Heart right ventricle (tissue), 16 donors: Measurements from ENCODE around the gene CAMK1D. TPM values are rescaled to one million over a fixed set of nuclear protein-coding genes. Genes with fewer than 3 reads are reported as not detected.

Source experiments
- ATAC-seq, 8 donors: fragments of 200-7000 bp; cut with Tn5 transposase; one replicate each; pipeline ENCODE4 v1.9.1; 2020; ENCODE audit warnings: mild to moderate bottlenecking in 8 of 8, moderate library complexity in 8 of 8, moderate number of reproducible peaks in 1 of 8
- DNase-seq, 2 donors: peaks; one replicate each; pipeline ENCODE4 v3.0.0-alpha.2; 2020
- H3K27ac ChIP-seq, 10 donors: fragments of 200-600 bp; sonication (generic) in 2 of 10; one replicate each; pipeline versions ENCODE4 v1.5.0 to v1.8.0; 2020 to 2022; ENCODE audit warnings: mild to moderate bottlenecking in 3 of 10
- H3K27me3 ChIP-seq, 7 donors: fragments of 200-600 bp; one replicate each; pipeline ENCODE4 v1.8.0; 2021 to 2022; ENCODE audit warnings: mild to moderate bottlenecking in 2 of 7
- H3K36me3 ChIP-seq, 9 donors: fragments of 200-600 bp; sonication (generic) in 1 of 9; one replicate each; pipeline versions ENCODE4 v1.5.0 to v1.8.0; 2020 to 2022; ENCODE audit warnings: mild to moderate bottlenecking in 2 of 9
- H3K4me1 ChIP-seq, 9 donors: fragments of 200-600 bp; sonication (generic) in 1 of 9; one replicate each; pipeline versions ENCODE4 v1.5.0 to v1.8.0; 2020 to 2022; ENCODE audit warnings: mild to moderate bottlenecking in 4 of 9
- H3K4me3 ChIP-seq, 10 donors: fragments of 200-600 bp; sonication (generic) in 2 of 10; one replicate each; pipeline versions ENCODE4 v1.5.0 to v1.8.0; 2020 to 2022; ENCODE audit warnings: mild to moderate bottlenecking in 7 of 10, moderate library complexity in 2 of 10
- H3K9me3 ChIP-seq, 11 donors: fragments of 200-600 bp in 10 of 11; sonication (generic) in 2 of 11; one replicate each; pipeline versions ENCODE4 v1.5.0 to v1.8.0; 2013 to 2022; ENCODE audit warnings: mild to moderate bottlenecking in 2 of 11, control low read depth in 1 of 11, moderate library complexity in 1 of 11
- whole genome bisulfite sequencing, 2 donors: extraction: QIAGEN DNeasy Blood & Tissue Kit; methylation state at CpG; one replicate each; pipeline ENCODE4 v1.1.7; 2013; ENCODE audit warnings: inconsistent platforms in 1 of 2; 5-methylcytosine and 5-hydroxymethylcytosine counted together
- intact Hi-C, 10 donors: fragments of 100-400 bp; cut with DNase I; formaldehyde crosslinking; loops; one replicate each; pipeline versions ENCODE4 v1.11.1 to v1.14.2; 2022
- polyA plus RNA-seq, 2 donors: library from polyadenylated mRNA; stranded (reverse); fragments of 200-250 nt; gene quantifications; one replicate each; pipeline ENCODE4 v1.2.3, GENCODE V29; 2013
- total RNA-seq, 10 donors: library from RNA; stranded (reverse); fragmentation: NEBNext Ultra II Directional in 3 of 10; extraction: Animal tissue kit (Norgen Biotek cat#: 25700) in 3 of 10; gene quantifications; one replicate each; pipeline versions ENCODE4 v1.2.1 to v1.2.4, GENCODE V29; 2021 to 2023
- TF ChIP-seq, protein P1 (sequence below), 9 donors: fragments of 200-600 bp; sonication (generic) in 2 of 9; IDR thresholded peaks; one replicate each; pipeline versions ENCODE4 v1.5.0 to v1.8.0; 2021 to 2022; ENCODE audit warnings: antibody characterized with exemption in 9 of 9, mild to moderate bottlenecking in 5 of 9, moderate library complexity in 1 of 9
- donor health status: Arrhythmogenic right ventricular cardiomyopathy.
- donor health status: ischemic (EF 13 %, LVEDD 7.1; RV severe dilation, severe dysfunction).
- donor health status: healthy with polysubstance abuse.
- donor health status: DM: no; HTN: yes; CAD: no.
- donor health status: DM: no; HTN: no; CAD: no.
- donor health status: ischemic (EF 25% LVEDD 6.9; RV normal size, moderate dysfunction).
- donor health status: ischemic (EF 25% LVEDD 5.7; RV mildly dilated, moderate dysfunction).
- donor health status: healthy.
- donor health status: DM: yes; HTN: yes; CAD: no.
- donor health status: Ischemic cardiomyopathy.
- donor health status: ischemic (EF 35%, LVEDD 5.7; RV mildly dilated, moderate dysfunction).
- donor health status: nonischemic (EF 11% LVEDD 7.7; RV severe dilation, severe dysfunction).
- donor health status: DM: yes; HTN: yes; CAD: no.
- donor health status: PGD.
- donor health status: ischemic (EF 29% LVEDD 5.4; RV normal size, mild dysfunction).
- donor health status: nonischemic (EF 23%, LVEDD 6.1; RV moderate dilation, normal function).

Gene CAMK1D
- total and polyA plus RNA-seq, 12 donors: 1.3 to 17.7 (median 2.6) TPM

GRCh38 chr10:12408472-12408871 lies 59.1 kb downstream of the CAMK1D start:
- Histone ChIP-seq H3K9me3 (no peaks in the 10 kb centered on the region), H3K36me3 (no peaks in the 10 kb centered on the region), H3K4me3 (no peak overlapping the region), H3K27ac (no peak overlapping the region), H3K4me1 (peaks cover 0 to 6% (median 0%) of the 10 kb centered on the region in 9 donors), H3K27me3 (peaks cover 0 to 38% (median 14%) of the 10 kb centered on the region in 7 donors)
- DNase-seq (no peak), ATAC-seq (no peak)
- WGBS, 2 donors: 94% methylated on average over 8 of the region's 8 CpGs
- intact Hi-C loops: no loop called here
- TF ChIP-seq, protein P1, sequence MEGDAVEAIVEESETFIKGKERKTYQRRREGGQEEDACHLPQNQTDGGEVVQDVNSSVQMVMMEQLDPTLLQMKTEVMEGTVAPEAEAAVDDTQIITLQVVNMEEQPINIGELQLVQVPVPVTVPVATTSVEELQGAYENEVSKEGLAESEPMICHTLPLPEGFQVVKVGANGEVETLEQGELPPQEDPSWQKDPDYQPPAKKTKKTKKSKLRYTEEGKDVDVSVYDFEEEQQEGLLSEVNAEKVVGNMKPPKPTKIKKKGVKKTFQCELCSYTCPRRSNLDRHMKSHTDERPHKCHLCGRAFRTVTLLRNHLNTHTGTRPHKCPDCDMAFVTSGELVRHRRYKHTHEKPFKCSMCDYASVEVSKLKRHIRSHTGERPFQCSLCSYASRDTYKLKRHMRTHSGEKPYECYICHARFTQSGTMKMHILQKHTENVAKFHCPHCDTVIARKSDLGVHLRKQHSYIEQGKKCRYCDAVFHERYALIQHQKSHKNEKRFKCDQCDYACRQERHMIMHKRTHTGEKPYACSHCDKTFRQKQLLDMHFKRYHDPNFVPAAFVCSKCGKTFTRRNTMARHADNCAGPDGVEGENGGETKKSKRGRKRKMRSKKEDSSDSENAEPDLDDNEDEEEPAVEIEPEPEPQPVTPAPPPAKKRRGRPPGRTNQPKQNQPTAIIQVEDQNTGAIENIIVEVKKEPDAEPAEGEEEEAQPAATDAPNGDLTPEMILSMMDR (IDR thresholded peaks at IDR 0.05): no peak

DNA sequence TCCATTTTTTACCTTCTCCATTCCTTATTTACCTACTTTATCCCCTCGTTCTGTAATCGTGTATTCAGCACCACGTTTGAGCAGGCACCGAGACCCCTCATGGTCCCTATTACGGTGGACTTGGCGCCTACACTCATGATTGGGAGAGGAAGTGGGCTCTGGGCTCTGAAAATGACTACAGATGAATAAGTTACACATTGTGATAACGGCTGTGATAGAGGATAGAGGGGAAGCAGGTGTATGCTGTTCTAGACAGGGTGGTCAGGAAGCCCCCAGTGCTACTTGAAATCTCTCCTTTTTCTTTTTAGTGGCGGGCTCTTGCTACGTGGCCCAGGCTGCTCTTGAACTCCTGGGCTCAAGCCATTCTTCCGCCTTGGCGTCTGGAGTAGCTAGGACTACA lies 59.8 kb downstream of the CAMK1D start:
- Histone ChIP-seq H3K36me3 (no peaks in the 10 kb centered on the region), H3K9me3 (no peaks in the 10 kb centered on the region), H3K27me3 (peaks cover 0 to 31% (median 12%) of the 10 kb centered on the region in 7 donors), H3K27ac (no peak overlapping the region), H3K4me1 (peaks cover 0 to 6% (median 0%) of the 10 kb centered on the region in 9 donors), H3K4me3 (no peak overlapping the region)
- DNase-seq (no peak), ATAC-seq (no peak)
- intact Hi-C loops: no loop called here
- TF ChIP-seq, protein P1 (IDR thresholded peaks at IDR 0.05): no peak
- WGBS, 2 donors: 92% methylated on average over 11 of the region's 11 CpGs

- Histone ChIP-seq H3K36me3 (no peaks in the 10 kb centered on the region), H3K4me3 (no peak overlapping the region), H3K4me1 (peaks cover 0 to 7% (median 0%) of the 10 kb centered on the region in 9 donors), H3K27ac (no peak overlapping the region), H3K27me3 (peaks cover 0 to 27% (median 8%) of the 10 kb centered on the region in 7 donors), H3K9me3 (no peaks in the 10 kb centered on the region)
- 95% methylated on average over 5 of the region's 5 CpGs for WGBS, 2 donors
- TF ChIP-seq, protein P1 (IDR thresholded peaks at IDR 0.05): no peak
- no peak for DNase-seq
- no peak for ATAC-seq
- intact Hi-C loops: no loop called here
Measured at GRCh38 chr10:12409613-12410012, 60.3 kb downstream of the CAMK1D start.

DNA sequence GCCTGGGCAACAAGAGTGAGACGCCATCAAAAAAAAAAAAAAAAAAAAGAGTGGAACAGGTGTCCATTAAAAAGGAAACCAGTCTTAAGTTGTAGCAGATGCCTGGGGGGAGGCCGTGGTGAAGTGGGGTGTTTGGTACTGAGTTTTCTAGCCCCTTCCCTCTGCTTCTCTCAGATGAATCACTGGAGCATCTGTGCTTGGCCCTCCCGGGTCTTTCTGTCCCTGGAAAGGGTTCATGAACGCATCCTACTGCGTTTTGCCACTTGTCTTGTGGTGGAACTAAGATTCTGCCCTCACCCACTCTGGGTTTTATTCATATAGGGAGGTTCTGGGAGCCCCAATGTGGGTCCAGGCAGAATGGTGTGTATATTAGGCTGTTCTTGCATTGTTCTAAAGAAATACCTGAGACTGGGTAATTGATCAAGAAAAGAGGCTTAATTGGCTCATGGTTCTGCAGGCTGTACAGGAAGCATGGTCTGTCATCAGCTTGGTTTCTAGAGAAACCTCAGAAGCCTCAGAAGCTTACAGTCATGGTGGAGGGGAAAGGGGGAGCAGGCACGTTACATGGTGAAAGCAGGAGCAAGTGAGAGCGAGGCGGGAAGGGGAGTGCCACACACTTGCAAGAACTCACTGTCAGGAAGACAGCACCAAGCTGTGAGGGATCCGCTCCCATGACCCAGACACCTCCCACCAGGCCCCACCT lies 63.5 kb downstream of the CAMK1D start:
- Histone ChIP-seq H3K9me3 (no peaks in the 10 kb centered on the region), H3K4me1 (peaks cover 0 to 16% (median 3%) of the 10 kb centered on the region in 9 donors), H3K36me3 (no peaks in the 10 kb centered on the region), H3K27me3 (peaks cover 0 to 26% (median 7%) of the 10 kb centered on the region in 7 donors), H3K4me3 (no peak overlapping the region), H3K27ac (no peak overlapping the region)
- ATAC-seq (no peak), DNase-seq (no peak)
- WGBS, 2 donors: 92 to 96% methylated on average over 9 of the region's 9 CpGs
- intact Hi-C loops: no loop called here
- TF ChIP-seq, protein P1 (IDR thresholded peaks at IDR 0.05): no peak
